CD4-positive, alpha-beta T cell treated with Interleukin-12 subunit alpha and Interleukin-12 subunit beta, for 1 hour (primary cell): ENCODE results near the gene DPH6.

ENCODE experiments used
- DNase-seq: peaks from one replicate; pipeline ENCODE4 v3.0.0-alpha.2; 2020

Gene DPH6

GRCh38 chr15:35323141-35323540, 222.8 kb downstream of the DPH6 start:
- DNase-seq, result no peak

GRCh38 chr15:35321926-35322325, 224.0 kb downstream of the DPH6 start:
- no peak for DNase-seq

GRCh38 chr15:35320911-35321310, 225.1 kb downstream of the DPH6 start:
- DNase-seq, result no peak
